MM.1S (cell line): Measurements from ENCODE around the gene FAHD1.

Source experiments
- EZH2phosphoT487 ChIP-seq: fragments of 300-600 bp; sonication (generic); IDR thresholded peaks from 2 replicates; pipeline ENCODE4 v1.6.1; 2018; ENCODE audit warnings: antibody characterized with exemption, low read length
- TF ChIP-seq, protein P1 (sequence below): fragments of 300-600 bp; sonication (generic); IDR thresholded peaks from 2 replicates; pipeline ENCODE4 v1.5.1; 2016; ENCODE audit warnings: antibody characterized with exemption, low read length, mixed read lengths

DNA sequence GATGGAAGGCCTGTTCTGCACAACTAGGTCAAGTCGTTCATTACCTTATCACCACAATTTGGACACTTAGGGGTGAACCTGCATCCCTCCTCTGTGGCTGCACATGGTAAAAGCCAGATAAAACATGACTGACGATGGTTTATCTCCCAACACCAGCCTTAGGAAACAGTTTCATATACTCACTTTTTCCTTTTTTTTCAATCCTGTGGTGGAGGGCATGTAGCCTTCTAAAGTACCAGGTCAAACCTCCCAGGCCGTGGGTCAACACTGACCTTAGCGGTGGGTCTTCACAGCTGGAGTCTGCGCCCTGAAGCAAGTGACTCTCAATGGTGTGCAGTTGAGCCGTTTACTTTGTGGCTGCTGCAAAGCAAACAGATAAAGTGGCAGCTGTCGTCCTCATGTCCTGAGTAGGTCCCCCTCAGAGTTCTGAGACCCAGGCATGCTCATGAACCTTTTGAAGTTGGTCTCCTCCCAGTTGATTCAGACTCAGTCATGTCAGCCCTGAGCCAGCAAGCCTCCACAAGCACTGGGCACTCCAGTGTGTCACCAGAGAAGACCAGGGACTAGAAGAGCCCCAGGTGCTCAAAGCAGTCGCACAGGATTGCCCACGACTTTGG, 5.9 kb downstream of the FAHD1 start:
- TF ChIP-seq, protein P1, sequence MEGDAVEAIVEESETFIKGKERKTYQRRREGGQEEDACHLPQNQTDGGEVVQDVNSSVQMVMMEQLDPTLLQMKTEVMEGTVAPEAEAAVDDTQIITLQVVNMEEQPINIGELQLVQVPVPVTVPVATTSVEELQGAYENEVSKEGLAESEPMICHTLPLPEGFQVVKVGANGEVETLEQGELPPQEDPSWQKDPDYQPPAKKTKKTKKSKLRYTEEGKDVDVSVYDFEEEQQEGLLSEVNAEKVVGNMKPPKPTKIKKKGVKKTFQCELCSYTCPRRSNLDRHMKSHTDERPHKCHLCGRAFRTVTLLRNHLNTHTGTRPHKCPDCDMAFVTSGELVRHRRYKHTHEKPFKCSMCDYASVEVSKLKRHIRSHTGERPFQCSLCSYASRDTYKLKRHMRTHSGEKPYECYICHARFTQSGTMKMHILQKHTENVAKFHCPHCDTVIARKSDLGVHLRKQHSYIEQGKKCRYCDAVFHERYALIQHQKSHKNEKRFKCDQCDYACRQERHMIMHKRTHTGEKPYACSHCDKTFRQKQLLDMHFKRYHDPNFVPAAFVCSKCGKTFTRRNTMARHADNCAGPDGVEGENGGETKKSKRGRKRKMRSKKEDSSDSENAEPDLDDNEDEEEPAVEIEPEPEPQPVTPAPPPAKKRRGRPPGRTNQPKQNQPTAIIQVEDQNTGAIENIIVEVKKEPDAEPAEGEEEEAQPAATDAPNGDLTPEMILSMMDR: no peak
- TF ChIP-seq EZH2phosphoT487: no peak
